ENCODE measurements around the gene ITPR3. TPM values are rescaled to one million over a fixed set of nuclear protein-coding genes. Genes with fewer than 3 reads are reported as not detected.

ITPR3 gene
- total and polyA plus RNA-seq, 2 of the 13 experiments (the other 11 are each of a cell fraction or from before 2014, with no cell fraction given), result 3.8 to 21.4 TPM

DNA sequence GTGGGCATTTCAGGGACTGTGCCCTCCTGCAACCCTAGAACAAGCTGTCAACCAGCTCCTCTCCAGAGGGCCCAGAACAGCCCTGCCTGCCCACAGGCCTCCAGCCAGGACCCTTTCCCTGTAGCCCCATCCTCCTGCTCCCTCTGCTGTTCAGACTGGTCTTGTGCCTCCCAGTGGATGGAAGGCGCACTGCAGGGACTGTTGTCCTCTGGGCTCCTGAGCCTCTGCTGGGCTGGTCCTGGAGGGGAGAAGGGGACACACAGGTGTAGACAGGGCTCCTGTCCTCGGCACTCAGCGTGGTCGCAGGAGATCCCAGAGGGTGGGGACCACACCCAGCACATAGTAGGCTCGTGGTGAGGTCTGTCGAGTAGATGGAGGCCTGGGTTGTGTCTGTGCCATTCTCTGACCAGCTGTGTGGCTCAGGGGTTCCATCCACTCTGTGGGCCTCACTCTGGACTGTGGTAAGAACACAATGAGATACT lies 11.5 kb downstream of the ITPR3 start (continued):
- TF ChIP-seq ZNF792 (CRISPR knock-in tag; IDR thresholded peaks at IDR 0.05), result 0 out of 2 replicates have a peak, but pooled peaks have one; percentile 8
- 0 out of 2 replicates have a peak, but pooled peaks have one; percentile 20 for TF ChIP-seq ZNF589 (CRISPR knock-in tag; conservative IDR thresholded peaks at IDR 0.05)
- TF ChIP-seq, protein P1, sequence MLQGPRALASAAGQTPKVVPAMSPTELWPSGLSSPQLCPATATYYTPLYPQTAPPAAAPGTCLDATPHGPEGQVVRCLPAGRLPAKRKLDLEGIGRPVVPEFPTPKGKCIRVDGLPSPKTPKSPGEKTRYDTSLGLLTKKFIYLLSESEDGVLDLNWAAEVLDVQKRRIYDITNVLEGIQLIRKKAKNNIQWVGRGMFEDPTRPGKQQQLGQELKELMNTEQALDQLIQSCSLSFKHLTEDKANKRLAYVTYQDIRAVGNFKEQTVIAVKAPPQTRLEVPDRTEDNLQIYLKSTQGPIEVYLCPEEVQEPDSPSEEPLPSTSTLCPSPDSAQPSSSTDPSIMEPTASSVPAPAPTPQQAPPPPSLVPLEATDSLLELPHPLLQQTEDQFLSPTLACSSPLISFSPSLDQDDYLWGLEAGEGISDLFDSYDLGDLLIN (CRISPR knock-in tag; IDR thresholded peaks at IDR 0.05; ENCODE audit: borderline replicate concordance), result 0 out of 2 replicates have a peak, but pooled peaks have one; percentile 29
- TF ChIP-seq FOXO1 (CRISPR knock-in tag; IDR thresholded peaks at IDR 0.05), result peak; percentile 36; the same call in 1 of the 2 replicates
- TF ChIP-seq, protein P2, sequence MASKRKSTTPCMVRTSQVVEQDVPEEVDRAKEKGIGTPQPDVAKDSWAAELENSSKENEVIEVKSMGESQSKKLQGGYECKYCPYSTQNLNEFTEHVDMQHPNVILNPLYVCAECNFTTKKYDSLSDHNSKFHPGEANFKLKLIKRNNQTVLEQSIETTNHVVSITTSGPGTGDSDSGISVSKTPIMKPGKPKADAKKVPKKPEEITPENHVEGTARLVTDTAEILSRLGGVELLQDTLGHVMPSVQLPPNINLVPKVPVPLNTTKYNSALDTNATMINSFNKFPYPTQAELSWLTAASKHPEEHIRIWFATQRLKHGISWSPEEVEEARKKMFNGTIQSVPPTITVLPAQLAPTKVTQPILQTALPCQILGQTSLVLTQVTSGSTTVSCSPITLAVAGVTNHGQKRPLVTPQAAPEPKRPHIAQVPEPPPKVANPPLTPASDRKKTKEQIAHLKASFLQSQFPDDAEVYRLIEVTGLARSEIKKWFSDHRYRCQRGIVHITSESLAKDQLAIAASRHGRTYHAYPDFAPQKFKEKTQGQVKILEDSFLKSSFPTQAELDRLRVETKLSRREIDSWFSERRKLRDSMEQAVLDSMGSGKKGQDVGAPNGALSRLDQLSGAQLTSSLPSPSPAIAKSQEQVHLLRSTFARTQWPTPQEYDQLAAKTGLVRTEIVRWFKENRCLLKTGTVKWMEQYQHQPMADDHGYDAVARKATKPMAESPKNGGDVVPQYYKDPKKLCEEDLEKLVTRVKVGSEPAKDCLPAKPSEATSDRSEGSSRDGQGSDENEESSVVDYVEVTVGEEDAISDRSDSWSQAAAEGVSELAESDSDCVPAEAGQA (IDR thresholded peaks at IDR 0.05; ENCODE audit: low read depth), result no peak
- TF ChIP-seq, protein P2 (CRISPR knock-in tag; IDR thresholded peaks at IDR 0.05; ENCODE audit: borderline replicate concordance), result no peak
- TF ChIP-seq, protein P3, sequence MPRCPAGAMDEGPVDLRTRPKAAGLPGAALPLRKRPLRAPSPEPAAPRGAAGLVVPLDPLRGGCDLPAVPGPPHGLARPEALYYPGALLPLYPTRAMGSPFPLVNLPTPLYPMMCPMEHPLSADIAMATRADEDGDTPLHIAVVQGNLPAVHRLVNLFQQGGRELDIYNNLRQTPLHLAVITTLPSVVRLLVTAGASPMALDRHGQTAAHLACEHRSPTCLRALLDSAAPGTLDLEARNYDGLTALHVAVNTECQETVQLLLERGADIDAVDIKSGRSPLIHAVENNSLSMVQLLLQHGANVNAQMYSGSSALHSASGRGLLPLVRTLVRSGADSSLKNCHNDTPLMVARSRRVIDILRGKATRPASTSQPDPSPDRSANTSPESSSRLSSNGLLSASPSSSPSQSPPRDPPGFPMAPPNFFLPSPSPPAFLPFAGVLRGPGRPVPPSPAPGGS (CRISPR knock-in tag; IDR thresholded peaks at IDR 0.05), result peak; percentile 46; the same call in 1 of the 2 replicates
- TF ChIP-seq, protein P4, sequence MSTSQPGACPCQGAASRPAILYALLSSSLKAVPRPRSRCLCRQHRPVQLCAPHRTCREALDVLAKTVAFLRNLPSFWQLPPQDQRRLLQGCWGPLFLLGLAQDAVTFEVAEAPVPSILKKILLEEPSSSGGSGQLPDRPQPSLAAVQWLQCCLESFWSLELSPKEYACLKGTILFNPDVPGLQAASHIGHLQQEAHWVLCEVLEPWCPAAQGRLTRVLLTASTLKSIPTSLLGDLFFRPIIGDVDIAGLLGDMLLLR (CRISPR knock-in tag; IDR thresholded peaks at IDR 0.05), result no peak
- peak; percentile 50; the same call in 1 of the 2 replicates for TF ChIP-seq CBX5 (CRISPR knock-in tag; IDR thresholded peaks at IDR 0.05; ENCODE audit: borderline replicate concordance)
- TF ChIP-seq SAP130 (CRISPR knock-in tag; IDR thresholded peaks at IDR 0.05; ENCODE audit: low read depth), result peak; percentile 39; the same call in 1 of the 2 replicates
- no peak for TF ChIP-seq NONO (IDR thresholded peaks at IDR 0.05)
- TF ChIP-seq NONO (CRISPR knock-in tag; conservative IDR thresholded peaks at IDR 0.05), result peak; percentile 58; the same call in 1 of the 2 replicates
- no peak for TF ChIP-seq SP1 (IDR thresholded peaks at IDR 0.05)
- TF ChIP-seq SP1 (CRISPR knock-in tag; IDR thresholded peaks at IDR 0.05), result peak; percentile 40; the same call in 1 of the 2 replicates
- TF ChIP-seq, protein P5, sequence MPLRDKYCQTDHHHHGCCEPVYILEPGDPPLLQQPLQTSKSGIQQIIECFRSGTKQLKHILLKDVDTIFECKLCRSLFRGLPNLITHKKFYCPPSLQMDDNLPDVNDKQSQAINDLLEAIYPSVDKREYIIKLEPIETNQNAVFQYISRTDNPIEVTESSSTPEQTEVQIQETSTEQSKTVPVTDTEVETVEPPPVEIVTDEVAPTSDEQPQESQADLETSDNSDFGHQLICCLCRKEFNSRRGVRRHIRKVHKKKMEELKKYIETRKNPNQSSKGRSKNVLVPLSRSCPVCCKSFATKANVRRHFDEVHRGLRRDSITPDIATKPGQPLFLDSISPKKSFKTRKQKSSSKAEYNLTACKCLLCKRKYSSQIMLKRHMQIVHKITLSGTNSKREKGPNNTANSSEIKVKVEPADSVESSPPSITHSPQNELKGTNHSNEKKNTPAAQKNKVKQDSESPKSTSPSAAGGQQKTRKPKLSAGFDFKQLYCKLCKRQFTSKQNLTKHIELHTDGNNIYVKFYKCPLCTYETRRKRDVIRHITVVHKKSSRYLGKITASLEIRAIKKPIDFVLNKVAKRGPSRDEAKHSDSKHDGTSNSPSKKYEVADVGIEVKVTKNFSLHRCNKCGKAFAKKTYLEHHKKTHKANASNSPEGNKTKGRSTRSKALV (CRISPR knock-in tag; IDR thresholded peaks at IDR 0.05), result no peak
- TF ChIP-seq LCORL (IDR thresholded peaks at IDR 0.05), result no peak
- peak; percentile 52; the same call in 1 of the 2 replicates for TF ChIP-seq LCORL (CRISPR knock-in tag; IDR thresholded peaks at IDR 0.05)
- TF ChIP-seq ZNF644 (CRISPR knock-in tag; IDR thresholded peaks at IDR 0.05; ENCODE audit: low read depth), result peak; percentile 54; the same call in 1 of the 2 replicates

All from HepG2 (cell line).